ENCODE results near the gene STAG2. TPM values are rescaled to one million over a fixed set of nuclear protein-coding genes. Genes with fewer than 3 reads are reported as not detected.
"Not testable (repeated sequence)": the region's sequence is repeated elsewhere in the genome, so short reads cannot be mapped to it uniquely, and the experiment has no call there.

STAG2 gene
- total RNA-seq = 10 to 100 TPM; 81.9 to 95.2 TPM

DNA sequence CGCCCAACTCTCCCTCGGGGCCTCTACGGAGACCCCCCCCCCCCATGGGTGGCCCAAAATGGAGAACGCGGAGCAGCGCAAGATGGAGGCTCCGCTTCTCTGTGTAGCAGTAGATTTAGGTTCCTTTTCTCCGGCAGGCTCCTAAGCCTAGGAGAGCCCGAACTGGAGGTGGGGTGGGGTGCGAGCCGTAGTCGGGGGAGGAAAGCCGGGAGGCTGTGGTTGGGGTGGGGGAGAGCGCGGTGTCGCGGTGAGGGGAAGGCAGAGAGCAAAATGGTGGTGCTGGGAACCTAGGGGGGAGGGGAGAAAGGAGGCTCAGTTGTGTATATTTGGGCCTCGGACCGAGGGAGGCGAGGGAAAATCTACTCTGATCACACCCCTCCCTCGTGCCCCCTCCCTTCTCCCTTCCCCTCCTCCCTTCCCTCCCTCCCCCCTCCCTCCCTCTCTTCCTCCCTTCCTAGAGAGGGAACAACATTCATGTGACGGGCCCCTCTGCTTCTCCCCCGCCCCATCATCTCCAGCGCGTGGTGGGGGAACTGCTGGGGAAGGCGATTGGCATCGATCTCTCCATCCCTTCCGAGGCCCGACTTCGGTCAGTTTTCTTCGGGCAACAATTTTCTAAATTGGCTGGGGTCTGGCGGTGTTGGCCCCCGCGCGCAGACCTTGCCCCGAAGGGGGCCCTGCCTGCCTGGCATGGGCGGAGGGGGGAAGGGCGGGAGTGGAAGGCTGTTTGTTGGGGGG, at the start of gene STAG2:
Gene STAG2 (plus strand): TSS at position 439 of the 738 bp plus-strand sequence. CDS start 60,922 bp downstream, outside the sequence.
- Mint-ChIP-seq H3K36me3 (peaks cover 11 to 25% of the 10 kb centered on the region in 2 donors), H3K27ac (peak within 1 kb of the TSS; percentile 99), H3K9me3 (no peaks in the 10 kb centered on the region)
- ATAC-seq (peak; percentile 16 to 24), DNase-seq (ENCODE audit: low spot score in 2 of 2) (peak; percentile 55 to 59)

DNA sequence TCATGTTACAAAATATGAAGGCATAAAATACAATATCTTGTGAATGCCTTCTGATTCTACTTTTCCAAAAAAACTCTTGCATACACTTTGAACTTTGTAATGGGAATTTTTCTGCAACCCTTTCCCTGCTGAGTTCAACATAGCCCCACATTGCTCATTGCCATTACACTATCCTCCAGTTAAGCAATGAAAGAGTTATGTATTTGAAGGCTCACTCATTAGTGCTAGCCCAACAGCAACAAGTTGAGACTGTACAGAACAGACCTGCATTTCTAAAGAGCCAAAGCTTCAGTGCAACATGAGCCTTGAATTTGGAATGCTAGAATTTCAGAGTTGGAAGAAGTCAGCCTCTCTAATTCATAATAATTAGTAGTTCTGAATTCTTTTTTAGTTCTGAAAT, 44.4 kb upstream of the STAG2 start:
- ATAC-seq = no peak
- Mint-ChIP-seq H3K27ac (no peak overlapping the region), H3K36me3 (no peaks in the 10 kb centered on the region), H3K9me3 (no peaks in the 10 kb centered on the region)
- no peak for DNase-seq (ENCODE audit: low spot score in 2 of 2)

DNA sequence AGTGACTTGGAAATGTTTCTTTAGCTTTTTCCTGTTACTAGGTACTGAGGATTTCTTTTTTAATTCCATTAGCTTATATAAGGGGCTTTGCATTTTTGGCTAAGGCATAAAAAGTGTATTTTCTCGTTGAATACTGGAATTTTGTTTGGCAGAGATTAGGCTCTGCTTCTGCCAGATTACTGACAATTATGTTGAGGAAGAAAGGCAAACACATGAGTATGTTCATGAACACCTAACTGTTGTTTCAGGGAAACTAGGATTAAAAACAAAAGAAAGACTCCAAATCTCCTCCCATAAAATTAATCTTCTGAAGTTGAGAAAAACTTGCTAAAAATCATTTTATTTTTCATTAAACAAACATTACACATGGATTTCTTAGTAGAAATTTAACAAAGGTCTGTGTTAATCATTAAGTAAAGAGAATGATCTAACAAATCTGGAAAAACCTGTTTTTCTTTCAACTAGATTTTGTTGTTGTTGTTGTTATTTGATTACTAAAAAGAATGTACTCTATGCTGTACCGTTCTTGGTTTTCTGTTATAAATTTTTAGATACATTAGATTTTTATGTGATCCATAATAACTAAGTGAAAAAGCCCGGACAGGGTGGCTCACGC, 43.3 kb upstream of the STAG2 start:
- no peak for ATAC-seq
- Mint-ChIP-seq H3K27ac (no peak overlapping the region), H3K9me3 (no peaks in the 10 kb centered on the region), H3K36me3 (no peaks in the 10 kb centered on the region)
- DNase-seq (ENCODE audit: low spot score in 2 of 2) = no peak

DNA sequence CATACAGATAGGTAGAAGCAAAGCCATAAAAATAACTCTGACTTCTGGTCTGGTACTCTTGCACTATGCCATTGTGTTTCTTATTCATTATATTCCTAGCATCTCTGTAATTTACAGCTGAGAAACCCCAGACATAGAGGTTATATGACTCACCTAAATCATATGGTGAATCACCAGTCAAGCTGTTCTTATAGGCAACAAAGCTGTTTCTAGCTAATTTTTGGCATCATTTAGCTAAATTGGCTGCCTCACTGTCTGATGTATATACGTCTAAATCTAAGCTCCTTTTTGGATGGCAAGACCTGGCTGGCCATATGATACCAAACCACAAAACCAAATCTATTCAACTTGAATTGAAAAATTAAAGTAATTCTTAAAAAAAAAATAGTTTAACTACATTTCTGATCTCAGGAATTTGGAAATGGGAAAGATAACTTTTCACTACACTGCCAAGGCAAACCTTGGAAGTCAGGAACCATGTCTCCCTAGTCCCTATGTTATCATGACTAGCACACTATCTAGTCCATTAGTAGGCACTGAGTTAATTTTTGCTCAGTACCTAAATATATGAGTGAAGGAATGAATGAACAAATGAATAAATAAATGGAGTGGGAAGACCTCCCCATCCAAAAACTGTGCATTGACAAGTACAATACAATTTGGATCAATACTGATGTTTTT, 41.3 kb upstream of the STAG2 start:
- H3K27ac Mint-ChIP-seq = no peak overlapping the region
- H3K36me3 Mint-ChIP-seq = no peaks in the 10 kb centered on the region
- peak; percentile 81 to 87 for ATAC-seq
- H3K9me3 Mint-ChIP-seq = no peaks in the 10 kb centered on the region
- DNase-seq (ENCODE audit: low spot score in 2 of 2) = no peak

DNA sequence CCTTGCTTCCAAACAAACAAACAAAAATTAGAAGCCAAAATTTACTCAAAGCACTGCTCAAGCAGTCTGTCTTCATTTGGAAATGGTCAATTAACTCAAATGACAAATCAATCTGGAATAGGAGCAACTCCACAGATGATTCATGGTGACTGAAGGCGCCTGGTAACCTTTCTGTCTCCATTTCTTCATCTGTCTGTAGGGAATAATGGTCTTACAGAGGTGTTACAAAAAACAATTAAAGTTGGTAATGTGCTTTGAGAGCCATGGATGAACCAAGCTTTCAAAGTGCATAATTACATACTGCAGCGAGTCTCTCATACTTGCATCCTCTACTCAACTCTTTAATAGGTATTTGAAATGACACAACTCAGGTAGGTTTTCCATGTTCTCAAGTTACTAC, 38.3 kb upstream of the STAG2 start:
- no peak overlapping the region for H3K27ac Mint-ChIP-seq
- ATAC-seq = no peak
- no peaks in the 10 kb centered on the region for H3K36me3 Mint-ChIP-seq
- DNase-seq (ENCODE audit: low spot score in 2 of 2) = no peak
- no peaks in the 10 kb centered on the region for H3K9me3 Mint-ChIP-seq

DNA sequence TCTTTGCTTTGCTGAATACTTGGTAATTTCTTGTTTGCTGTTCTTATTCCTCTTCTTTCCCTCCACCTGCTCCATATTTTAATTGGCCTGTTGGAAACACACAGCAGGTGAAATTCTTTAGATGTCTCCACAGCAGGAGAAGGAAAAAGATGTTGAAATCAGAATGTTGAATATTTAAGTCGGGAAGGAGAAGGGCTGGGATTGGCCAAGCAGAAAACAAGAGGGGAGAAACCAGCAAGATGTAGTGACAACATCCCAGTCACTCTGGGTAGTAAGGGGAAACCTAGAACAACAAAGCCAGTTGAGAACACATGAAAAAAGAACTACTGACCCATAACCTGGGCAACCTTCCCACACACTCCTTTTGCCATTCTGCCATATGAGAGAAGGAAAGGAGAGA, 37.3 kb upstream of the STAG2 start:
- no peaks in the 10 kb centered on the region for H3K9me3 Mint-ChIP-seq
- DNase-seq (ENCODE audit: low spot score in 2 of 2) (no peak), ATAC-seq (no peak)
- H3K27ac Mint-ChIP-seq = no peak overlapping the region
- H3K36me3 Mint-ChIP-seq = no peaks in the 10 kb centered on the region

DNA sequence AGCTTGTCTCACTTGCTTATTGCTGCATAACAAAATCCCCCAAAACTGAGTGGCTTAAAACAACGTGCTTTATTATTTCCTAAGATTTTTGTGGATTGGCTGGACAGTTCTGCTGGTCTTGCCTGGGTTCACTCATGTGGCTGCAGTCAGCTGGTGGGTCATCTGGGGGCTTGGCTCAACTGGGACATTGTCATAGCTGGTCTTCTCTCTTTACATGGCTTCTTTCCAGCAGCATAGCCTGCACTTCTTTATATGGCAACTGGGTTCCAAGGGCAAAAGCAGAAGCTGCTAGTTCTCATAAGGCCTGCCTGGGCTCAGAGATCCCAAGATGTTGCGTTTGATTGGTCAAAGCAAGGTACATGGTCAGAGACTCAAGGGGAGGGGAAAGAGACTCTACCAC, 33.7 kb upstream of the STAG2 start:
- H3K36me3 Mint-ChIP-seq = peaks cover 0 to 7% of the 10 kb centered on the region in 2 donors
- no peak for ATAC-seq
- H3K9me3 Mint-ChIP-seq = peaks cover 0 to 4% of the 10 kb centered on the region in 2 donors
- H3K27ac Mint-ChIP-seq = no peak overlapping the region
- DNase-seq (ENCODE audit: low spot score in 2 of 2) = no peak

DNA sequence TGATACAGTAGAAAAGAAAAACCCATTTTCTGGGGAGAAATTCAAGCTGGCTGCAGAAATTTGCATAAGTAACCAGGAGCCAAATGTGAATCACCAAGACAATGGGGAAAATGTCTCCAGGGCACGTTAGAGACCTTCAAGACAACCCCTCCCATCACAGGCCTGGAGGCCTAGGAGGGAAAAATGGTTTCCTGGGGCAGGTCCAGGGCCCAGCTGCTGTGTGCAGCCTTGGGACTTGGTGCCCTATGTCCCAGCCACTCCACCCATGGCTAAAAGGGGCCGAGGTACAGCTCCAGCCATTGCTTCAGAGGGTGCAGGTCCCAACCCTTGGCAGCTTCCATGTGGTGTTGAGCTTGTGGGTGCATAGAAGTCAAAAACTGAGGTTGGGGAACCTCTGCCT, 29.5 kb upstream of the STAG2 start:
- H3K9me3 Mint-ChIP-seq; H3K36me3 Mint-ChIP-seq; H3K27ac Mint-ChIP-seq; DNase-seq (ENCODE audit: low spot score in 2 of 2); ATAC-seq: not testable (repeated sequence)

DNA sequence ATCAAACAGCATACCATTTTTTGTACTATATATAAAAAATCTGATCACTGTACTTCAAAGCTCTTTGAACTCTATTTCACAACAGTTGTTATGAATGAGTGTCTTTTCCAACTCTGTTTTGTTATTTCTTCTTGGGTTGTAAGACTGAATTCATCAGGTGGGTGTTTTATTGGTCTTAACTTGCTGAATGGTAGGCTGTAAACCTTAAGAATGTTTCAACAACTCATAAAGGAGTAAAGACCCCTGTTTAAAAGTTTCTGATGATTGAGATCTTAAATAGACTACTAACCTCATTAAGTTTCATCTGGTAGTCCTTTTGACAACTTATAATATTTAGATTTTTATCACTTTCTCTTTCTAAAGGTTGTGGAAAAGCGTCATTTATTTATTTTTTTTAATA, 18.4 kb upstream of the STAG2 start:
- no peak overlapping the region for H3K27ac Mint-ChIP-seq
- no peaks in the 10 kb centered on the region for H3K36me3 Mint-ChIP-seq
- H3K9me3 Mint-ChIP-seq = no peaks in the 10 kb centered on the region
- ATAC-seq = no peak
- DNase-seq (ENCODE audit: low spot score in 2 of 2) = no peak

DNA sequence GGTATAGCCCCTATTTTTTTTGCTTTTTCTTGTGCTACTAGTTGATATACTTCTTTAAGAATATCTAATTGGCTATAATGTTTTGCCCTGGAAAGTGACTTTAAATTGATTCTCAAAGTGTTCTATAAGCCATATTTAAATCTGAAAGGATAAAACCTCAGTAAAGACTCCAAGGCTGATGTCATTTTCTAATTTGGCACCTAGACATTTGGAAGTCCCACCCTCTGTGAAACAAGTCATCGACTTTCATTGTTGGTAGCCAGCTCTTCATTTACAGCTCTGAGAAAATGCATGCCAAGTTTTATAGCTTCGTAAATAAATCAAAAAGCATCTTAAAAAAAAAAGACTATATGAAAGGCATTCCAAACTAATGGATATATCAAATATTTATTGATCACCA, 18.0 kb upstream of the STAG2 start:
- no peaks in the 10 kb centered on the region for H3K36me3 Mint-ChIP-seq
- H3K27ac Mint-ChIP-seq = no peak overlapping the region
- no peaks in the 10 kb centered on the region for H3K9me3 Mint-ChIP-seq
- ATAC-seq (no peak), DNase-seq (ENCODE audit: low spot score in 2 of 2) (no peak)

DNA sequence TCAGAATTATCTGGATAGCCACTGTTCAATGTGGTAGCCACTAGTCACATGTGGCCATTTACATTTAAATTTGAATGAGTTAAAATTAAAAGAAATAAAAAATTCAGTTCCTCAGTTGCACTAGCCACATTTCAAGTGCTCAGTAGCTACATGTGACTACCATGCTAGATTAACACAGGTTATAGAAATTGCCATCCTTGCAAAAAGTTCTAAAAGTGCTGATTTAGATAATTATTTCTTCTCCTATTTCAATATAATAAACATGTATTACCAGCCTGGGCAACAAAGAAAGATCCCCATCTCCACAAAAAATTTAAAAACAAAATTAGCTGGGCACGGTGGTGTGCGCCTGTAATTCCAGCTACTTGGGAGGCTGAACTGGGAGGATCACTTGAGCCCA, 11.7 kb upstream of the STAG2 start:
- no peak for DNase-seq (ENCODE audit: low spot score in 2 of 2)
- no peaks in the 10 kb centered on the region for H3K36me3 Mint-ChIP-seq
- ATAC-seq = no peak
- no peak overlapping the region for H3K27ac Mint-ChIP-seq
- no peaks in the 10 kb centered on the region for H3K9me3 Mint-ChIP-seq

DNA sequence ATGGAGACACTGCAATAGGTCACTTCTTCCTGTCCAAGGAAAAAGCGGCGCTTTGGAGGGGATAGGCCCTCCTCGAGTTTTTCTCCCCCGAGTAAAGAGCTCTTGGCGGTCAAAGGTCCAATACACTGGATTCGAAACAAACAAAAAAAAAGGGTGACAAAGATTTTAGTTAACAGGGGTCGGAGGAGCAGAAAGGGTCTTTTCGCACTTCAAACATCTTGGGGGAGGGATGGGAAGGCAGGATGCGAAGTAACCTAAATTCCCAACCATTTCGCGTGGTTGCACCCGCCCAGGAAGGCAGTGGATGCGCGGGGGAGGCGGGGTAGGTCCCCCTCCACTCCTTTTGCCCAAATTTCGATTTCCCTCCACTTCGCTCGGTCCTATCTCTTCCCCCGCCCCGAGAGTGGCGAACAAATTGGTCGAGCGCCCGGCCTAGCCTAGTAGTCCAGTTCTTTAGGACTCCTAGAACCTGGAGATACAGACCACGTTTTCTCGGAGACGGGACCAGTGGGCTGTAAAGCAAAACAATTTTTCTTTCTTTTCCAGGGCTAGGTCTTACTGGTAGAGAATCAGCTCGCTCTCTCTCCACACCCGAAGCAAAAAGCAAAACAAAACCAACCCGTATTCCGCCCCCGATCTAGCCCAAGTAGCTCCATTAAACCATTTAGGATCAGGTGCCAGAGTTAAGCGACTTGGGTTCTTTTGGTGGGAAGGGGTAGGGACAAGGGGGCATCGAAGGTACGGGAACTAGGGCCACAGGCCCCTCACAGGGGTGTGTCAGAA, 2.0 kb upstream of the STAG2 start:
- peak in 1 of 2 donors; percentile 14 for DNase-seq (ENCODE audit: low spot score in 2 of 2)
- H3K36me3 Mint-ChIP-seq = peaks cover 11 to 22% of the 10 kb centered on the region in 2 donors

DNA sequence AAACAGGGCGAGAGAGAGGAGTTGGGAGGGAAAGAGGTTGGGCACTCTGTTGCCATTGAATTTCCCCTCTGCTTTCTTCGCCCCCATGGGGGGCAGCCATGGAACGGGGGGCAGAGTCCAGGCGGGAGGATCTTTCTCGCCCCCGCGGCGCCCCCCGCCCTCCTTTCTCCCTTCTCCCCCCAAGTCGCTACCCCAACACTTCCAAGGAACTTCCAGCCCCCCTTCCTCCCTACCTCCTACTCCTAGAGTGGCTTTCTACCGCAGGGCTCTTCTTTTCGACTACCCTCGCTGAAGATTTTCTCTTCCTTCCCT, 594 bp upstream of the STAG2 start:
- Mint-ChIP-seq H3K27ac (peak overlapping the region; percentile 99), H3K9me3 (no peaks in the 10 kb centered on the region), H3K36me3 (peaks cover 11 to 25% of the 10 kb centered on the region in 2 donors)
- ATAC-seq (no peak), DNase-seq (ENCODE audit: low spot score in 2 of 2) (no peak)

More for the DNA sequence above, 2.0 kb upstream of the STAG2 start:
- ATAC-seq = no peak
- no peaks in the 10 kb centered on the region for H3K9me3 Mint-ChIP-seq
- peak overlapping the region; percentile 97 to 99 for H3K27ac Mint-ChIP-seq

DNA sequence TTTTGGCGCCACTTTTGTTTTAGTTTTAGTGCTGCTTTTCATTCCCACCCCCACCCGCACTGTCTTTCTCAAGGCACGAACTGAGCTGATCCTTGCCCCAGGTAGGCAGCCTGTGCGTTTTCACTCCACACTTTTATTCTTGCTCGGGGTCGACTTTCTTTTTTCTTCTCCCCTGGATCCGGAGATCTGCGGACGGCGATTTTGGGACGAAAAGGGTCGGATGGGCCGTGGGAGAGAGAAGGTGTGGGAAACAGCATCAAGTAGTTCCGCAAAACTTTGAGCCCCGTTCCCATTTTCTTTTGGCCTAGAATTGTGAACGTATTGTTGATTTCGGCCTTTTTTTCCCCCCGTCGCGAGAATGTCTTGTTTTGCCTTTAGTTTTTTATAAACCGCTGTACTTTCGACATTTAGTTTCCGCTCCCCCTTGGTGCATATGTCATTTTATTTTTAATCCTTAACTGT, 531 bp downstream of the STAG2 start:
- no peaks in the 10 kb centered on the region for H3K9me3 Mint-ChIP-seq
- H3K36me3 Mint-ChIP-seq = peaks cover 11 to 25% of the 10 kb centered on the region in 2 donors
- DNase-seq (ENCODE audit: low spot score in 2 of 2) (no peak), ATAC-seq (no peak)
- peak overlapping the region; percentile 99 for H3K27ac Mint-ChIP-seq

DNA sequence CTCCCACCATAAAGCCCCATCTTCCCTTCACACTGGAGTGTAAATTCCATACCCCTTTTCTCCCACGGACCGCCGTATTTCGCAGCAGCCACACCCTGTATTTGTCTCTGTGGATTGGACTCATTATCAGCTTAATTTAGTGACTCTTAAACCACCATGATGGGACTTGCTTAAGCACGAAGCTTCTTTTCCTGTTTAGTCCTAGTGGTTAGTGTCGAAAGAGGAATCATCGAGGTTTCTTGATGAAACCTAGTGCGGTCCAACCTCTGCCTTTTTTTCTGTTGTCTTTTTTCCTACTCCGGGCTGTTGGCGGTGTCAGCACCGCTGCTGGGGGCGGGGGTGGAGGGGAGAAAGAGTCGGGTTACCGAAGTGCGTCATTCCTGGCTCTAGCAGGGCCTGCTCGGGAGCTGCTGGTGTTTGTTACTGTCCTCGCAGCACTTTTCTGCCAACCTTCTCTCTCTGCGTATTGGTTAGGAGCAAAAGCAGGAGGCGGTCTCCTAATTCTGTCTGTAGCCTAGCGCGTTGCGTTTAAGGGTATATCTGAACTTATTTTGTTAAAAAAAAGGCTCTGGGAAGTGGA, 1.4 kb downstream of the STAG2 start:
- peaks cover 11 to 25% of the 10 kb centered on the region in 2 donors for H3K36me3 Mint-ChIP-seq

DNA sequence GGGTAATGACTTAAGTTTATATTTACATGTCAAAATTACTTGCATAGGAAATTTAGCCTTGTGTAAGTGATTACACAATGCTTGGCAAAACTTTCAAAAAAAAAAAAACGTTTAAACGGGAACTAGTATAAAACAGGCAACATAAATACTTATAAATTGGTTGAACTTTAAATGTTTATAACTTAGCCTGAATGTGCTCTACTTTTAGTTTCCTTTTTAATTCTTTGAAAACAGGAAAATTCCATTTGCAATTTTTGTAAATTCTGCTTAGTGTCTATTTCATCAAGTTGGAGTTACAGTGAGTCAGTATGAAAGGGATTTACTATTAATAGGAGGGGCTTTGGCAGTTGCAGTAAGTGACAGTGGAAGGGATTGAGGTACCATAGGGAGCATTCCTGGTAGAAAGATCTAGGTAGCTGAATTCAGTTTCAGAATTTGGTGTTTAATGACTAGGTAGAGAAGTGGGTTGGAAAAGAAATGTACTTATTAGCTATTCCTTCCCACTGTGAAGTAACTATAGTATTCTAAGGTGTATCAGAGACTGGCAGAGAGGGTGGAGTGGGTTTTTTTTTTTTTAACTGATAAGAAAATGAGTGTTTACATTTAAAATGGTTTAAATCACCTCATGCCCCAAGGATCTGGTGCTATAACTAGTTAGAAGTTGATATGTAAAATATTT, 2.8 kb downstream of the STAG2 start:
- peaks cover 11 to 25% of the 10 kb centered on the region in 2 donors for H3K36me3 Mint-ChIP-seq
- no peak for ATAC-seq
- no peaks in the 10 kb centered on the region for H3K9me3 Mint-ChIP-seq
- DNase-seq (ENCODE audit: low spot score in 2 of 2) = no peak
- peak overlapping the region; percentile 99 for H3K27ac Mint-ChIP-seq

More for the DNA sequence above, 1.4 kb downstream of the STAG2 start:
- DNase-seq (ENCODE audit: low spot score in 2 of 2) (peak; percentile 70 to 86), ATAC-seq (peak; percentile 80 to 81)
- H3K27ac Mint-ChIP-seq = peak overlapping the region; percentile 99
- H3K9me3 Mint-ChIP-seq = no peaks in the 10 kb centered on the region
